ENCODE data around the gene GLCCI1. TPM values are rescaled to one million over a fixed set of nuclear protein-coding genes. Genes with fewer than 3 reads are reported as not detected.

Gene GLCCI1
- total and polyA plus RNA-seq, 2 of the 8 experiments (the other 6 are each of a cell fraction or from before 2014, with no cell fraction given), result 12.4 to 27.7 TPM

- TF ChIP-seq, protein P1, sequence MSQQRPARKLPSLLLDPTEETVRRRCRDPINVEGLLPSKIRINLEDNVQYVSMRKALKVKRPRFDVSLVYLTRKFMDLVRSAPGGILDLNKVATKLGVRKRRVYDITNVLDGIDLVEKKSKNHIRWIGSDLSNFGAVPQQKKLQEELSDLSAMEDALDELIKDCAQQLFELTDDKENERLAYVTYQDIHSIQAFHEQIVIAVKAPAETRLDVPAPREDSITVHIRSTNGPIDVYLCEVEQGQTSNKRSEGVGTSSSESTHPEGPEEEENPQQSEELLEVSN (IDR thresholded peaks at IDR 0.05), result no peak
- peak; percentile 12 to 16; a peak in 2 of 4 replicates for TF ChIP-seq RAD21 (IDR thresholded peaks at IDR 0.05 in 1 of 2, conservative IDR thresholded peaks at IDR 0.05 in 1 of 2; ENCODE audit: low read depth in 2 of 2, low read length in 2 of 2)
- no peak for TF ChIP-seq CHD7 (IDR thresholded peaks at IDR 0.05; ENCODE audit: insufficient replicate concordance, low read length)
- peak; percentile 37; the same call in 1 of the 2 replicates for TF ChIP-seq PHF8 (conservative IDR thresholded peaks at IDR 0.05; ENCODE audit: low read depth, low read length)
- TF ChIP-seq, protein P2, sequence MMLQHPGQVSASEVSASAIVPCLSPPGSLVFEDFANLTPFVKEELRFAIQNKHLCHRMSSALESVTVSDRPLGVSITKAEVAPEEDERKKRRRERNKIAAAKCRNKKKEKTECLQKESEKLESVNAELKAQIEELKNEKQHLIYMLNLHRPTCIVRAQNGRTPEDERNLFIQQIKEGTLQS (IDR thresholded peaks at IDR 0.05; ENCODE audit: insufficient read depth, low read depth, low read length), result no peak
- no peak for TF ChIP-seq KDM5A (IDR thresholded peaks at IDR 0.05; ENCODE audit: low read length)
- no peak for TF ChIP-seq BACH1 (IDR thresholded peaks at IDR 0.05; ENCODE audit: low read length)
These were observed 975 bp downstream of the GLCCI1 start (continued) for GRCh38 chr7:7969306-7970236.
